NCI-H2081 (cell line): ENCODE data around the gene SUGP2.
"Not testable (repeated sequence)": the region's sequence is repeated elsewhere in the genome, so short reads cannot be mapped to it uniquely, and the experiment has no call there.

Experiments used
- DNase-seq, 2 experiments: peaks; one replicate each; lab custom pipeline; 2025; lab: John Stamatoyannopoulos, UW

SUGP2 gene

DNA sequence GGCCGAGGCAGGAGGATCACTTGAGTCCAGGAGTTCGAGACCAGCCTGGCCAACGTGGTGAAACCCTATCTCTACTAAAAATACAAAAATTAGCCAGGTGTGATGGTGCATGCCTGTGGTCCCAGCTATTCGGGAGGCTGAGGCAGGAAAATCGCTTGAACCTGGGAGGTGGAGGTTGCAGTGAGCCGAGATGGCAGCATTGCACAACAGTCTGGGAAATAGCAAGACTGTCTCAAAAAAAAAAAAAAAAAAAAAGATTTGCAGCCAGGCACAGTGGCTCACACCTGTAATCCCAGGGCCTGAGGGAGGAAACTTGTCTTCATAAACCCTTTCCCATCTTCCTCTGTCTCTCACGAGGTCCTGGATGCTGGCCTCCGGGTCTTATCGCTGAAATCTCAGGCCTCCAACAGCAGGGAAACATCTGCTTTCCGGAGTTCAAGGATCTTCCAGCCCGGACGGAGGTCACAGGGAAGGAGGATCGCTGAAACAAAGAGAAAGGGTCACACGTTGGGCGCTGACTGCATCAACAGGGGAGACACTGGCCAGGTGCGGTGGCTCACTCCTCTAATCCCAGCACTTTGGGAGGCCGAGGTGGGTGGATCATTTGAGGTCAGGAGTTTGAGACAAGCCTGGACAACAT, 80.8 kb downstream of the SUGP2 start:
- not testable (repeated sequence) for DNase-seq

DNA sequence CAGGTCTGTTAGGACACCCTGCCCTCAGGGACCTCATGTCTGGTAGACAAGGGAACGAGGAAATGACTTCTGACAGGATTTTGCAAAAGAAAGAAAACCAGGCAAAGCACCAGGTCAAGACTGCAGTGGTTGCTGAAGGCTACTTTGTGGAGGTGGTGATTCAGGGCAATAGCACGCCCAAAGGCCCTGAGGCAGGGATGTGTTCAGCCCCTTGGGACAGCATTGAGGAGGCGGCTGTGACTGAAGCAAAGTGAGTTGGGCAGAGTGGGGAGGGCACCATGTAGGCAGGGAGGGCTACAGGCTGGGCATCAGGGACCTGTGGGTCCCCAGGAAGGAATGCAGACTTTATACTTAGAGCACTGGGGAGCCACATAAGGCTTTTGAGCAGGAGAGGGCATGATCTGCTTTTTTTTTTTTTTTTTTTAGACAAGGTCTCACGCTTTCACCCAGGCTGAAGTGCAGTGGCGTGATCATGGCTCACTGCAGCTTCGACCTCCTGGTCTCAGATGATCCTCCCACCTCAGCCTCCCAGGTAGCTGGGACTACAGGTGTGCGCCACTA, 81.5 kb downstream of the SUGP2 start:
- no peak for DNase-seq

DNA sequence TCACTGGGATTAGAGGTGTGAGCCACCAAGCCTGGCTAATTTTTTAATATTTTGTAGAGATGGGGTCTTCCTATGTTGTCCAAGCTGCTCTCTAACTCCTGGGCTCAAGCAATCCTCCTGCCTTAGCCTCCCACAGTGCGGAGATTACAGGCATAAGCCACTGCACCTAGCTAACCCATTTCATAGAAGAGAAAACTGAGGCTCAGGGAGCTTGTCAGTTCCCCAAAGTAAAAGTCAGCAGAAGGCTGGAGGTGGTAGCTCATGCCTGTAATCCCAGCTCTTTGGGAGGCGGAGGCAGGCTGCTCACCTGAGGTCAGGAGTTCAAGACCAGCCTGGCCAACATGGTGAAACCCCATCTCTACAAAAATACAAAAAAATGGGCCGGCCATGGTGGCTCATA, 83.5 kb downstream of the SUGP2 start:
- DNase-seq, result no peak

DNA sequence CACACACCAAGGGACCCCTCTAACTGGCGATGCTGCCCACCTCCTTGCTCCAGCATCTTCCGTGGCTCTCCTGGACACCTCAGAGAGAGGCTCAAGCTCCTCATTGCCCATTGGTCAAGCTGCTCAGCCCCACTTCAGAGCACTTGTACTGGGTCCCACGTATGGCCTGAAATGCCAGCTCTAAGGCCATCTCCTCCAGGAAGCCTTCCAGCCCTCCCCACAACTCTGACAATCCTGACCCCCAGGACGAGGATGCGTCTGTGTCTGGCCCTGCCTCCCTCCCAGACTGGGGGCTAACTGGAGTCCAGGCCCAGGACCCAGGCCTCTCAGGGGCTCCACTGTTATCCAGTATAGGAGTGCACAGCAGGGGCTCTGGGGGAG, 84.4 kb downstream of the SUGP2 start:
- no peak for DNase-seq

DNA sequence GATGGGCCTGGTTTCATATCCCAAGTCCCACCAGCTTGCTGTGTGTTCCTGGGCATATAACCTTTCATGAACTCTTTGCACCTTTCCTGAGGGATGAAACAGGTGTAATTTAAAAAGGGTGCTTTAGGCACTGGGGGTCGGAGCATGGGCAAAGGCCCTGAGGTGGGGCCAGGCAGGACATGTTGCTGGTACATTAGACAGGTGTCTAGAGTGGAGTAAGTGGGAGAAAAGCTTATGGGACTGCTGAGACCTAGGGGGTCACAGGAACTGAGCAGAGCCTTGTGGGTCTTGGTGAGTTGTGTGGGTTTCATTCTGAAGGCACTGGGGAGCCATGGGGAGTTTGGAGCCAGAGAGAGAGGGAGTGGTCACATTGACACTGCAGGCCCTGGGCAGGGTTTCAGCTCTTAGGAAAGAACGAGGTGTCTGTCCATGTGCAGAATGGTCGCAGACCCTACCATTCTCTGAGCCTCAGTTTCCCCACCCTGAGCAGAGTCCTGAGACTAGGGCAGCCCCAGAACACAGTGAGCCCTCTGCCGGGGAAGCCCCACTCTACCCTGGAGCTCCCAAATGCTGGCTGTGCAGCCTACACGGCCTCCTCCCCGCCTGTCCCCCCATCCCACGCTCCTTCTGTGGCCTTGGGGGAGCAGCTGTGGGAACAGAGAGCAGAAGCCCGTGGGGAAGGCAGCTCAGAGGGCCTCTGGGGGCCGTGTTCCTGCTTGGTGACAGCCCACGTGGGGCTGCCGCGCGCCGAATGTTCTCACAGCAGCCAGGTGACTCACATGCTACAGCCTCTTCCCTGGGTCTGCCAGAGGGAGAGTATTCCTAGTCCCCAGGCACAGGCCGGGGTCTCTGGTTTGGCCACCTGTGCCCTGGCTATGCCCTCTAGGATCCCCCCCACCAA, 85.0 kb downstream of the SUGP2 start:
- no peak for DNase-seq

DNA sequence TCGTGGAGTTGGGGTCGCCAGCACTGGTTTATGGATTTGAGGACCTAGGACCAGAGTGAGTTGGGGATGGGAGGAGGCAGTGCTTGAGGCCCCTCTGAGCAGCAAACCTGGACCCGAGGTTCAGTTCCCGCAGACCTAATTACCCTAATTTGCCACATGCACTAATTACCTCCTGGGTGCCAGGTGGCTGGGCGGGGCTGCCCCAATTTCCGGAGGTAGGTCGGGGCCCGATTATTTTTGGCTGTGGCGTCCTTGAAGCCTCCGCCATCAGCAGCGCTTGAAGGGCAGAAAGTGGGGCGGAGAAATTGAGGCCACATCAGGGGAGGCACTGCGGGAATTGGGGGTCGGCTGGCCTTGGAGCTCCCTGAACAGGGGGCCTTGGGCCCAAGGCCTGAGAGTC, 86.4 kb downstream of the SUGP2 start:
- no peak for DNase-seq

DNA sequence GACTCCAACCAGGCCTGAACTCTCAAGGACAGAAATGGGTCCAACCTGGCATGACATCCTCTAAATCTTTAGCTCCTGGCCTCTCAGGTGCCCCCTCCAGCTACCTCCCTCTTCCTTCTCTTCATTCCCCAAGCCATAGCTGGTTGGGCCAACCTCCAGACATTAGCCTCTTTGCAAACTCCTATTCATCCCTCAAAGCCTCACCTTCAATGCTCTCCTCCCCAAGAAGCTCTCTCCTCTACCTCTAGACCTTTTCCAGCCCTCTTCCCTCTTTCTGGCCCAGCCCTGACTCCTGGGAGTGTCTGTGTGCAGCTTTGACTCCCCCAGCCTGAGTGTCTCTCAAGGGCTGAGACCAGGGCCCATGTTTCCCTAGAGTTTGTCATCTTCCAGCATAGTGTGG, 87.0 kb downstream of the SUGP2 start:
- no peak for DNase-seq

DNA sequence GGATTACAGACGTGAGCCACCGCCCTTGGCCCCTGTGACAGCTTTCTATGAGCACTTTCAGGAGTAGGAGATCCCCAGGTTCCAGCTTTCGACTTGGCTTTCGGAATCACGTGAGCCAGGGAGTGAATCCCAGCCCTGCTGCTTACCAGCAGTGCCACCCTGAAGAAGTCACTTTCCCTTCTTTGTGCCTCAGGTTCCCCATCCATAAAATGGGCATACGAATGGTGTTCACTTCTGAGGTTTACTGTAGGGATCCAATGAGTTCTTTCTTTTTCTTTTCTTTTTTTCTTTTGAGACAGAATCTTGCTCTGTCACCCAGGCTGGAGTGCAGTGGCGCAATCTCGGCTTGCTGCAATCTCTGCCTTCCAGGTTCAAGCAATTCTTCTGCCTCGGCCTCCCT, 88.0 kb downstream of the SUGP2 start:
- DNase-seq, result no peak

DNA sequence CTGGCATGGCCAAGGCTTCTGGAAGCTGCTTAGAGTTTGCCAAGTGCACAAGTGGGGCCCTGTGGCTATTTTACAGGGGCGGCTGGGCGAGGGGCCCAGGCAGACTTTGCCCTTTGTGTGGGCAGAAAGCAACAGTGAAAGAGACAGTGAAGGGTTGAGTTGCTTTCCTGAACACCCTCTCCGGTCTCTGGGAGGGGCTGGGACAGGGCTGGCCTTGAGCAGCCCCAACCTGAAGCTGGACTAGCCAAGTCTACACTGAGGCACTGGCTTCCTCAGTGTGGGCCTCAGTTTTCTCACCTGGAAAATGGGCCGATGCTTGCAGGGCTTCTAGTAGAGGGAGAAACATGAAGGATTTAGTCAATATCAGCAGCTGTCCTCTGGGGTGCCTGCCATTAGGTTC, 89.9 kb downstream of the SUGP2 start:
- DNase-seq, result no peak

DNA sequence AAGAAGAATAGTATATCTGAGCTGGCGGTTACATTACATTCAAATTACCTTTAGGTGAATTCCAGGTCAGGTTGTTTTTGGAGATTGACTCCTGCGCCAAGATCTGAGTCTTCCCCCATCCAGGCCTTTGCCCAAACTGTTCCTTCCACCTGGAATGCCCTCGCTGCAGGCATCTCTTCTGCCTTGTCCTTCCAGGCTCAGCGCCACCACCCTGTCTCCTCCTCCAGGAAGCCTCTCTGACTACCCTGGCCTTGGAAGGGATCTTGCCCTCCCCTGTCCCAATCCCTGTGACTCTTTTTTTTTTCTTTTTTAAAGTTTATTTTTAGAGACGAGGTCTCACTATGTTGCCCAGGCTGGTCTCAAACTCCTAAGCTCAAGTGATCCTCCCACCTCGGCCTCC, 90.6 kb downstream of the SUGP2 start:
- DNase-seq, result no peak

DNA sequence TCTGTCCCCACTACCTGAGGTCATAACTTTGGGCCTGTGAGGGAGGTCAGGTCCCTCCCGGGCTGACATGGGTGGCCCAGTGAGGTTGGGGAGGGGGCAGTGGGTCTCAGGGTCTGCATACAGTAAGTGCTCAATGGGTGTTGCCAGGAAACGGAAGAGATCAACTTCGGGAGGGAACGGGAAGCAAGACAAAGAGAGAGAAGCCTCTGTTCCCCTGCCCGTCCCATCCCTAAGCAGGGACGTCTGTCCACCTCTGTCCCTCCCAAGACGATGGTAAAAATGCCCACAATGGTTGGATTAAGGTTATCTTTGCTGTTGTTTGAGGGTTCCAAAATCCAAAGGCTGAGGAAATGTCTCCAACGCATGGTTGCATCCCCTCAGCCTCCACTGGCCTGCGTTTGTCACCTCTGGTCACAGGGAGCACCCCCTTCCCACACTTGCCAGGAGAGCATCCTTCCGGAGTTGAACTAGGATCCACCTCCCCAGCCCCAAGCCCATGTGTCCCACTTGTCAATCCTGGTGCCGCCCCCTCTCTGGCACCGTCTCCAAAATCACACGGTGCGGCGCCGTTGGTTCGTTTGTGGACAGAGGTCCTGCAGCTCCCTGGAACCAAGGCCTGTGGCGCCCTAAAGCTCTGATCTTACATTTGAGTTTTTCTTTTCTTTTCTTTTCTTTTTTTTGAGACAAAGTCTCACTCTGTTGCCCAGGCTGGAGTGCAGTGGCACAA, 91.5 kb downstream of the SUGP2 start:
- DNase-seq, result no peak
